Esophagus squamous epithelium (tissue), 5 donors: Measurements from ENCODE around the gene NGB. TPM values are rescaled to one million over a fixed set of nuclear protein-coding genes. Genes with fewer than 3 reads are reported as not detected.

Experiments used
- DNase-seq: peaks from one replicate; lab custom pipeline; 2025; lab: John Stamatoyannopoulos, UW
- H3K27ac ChIP-seq, 4 donors: fragments of 200-600 bp; sonication (generic); one replicate each; pipeline ENCODE4 v1.5.1; 2016 to 2019; ENCODE audit warnings: mild to moderate bottlenecking in 1 of 4
- H3K27me3 ChIP-seq, 4 donors: fragments of 200-600 bp; sonication (generic); 1 replicate in 3 of 4; 2 replicates in 1 of 4; pipeline versions ENCODE4 v1.5.1 to v1.6.0; 2017 to 2021; ENCODE audit warnings: antibody characterized with exemption in 1 of 4
- H3K36me3 ChIP-seq, 3 donors: fragments of 200-600 bp; sonication (generic); one replicate each; pipeline ENCODE4 v1.5.1; 2016 to 2019
- H3K4me1 ChIP-seq, 3 donors: fragments of 200-600 bp; sonication (generic); one replicate each; pipeline ENCODE4 v1.5.1; 2017 to 2019
- H3K4me3 ChIP-seq, 4 donors: fragments of 200-600 bp; sonication (generic); 1 replicate in 3 of 4; 2 replicates in 1 of 4; pipeline ENCODE4 v1.5.1; 2016 to 2019; ENCODE audit warnings: mild to moderate bottlenecking in 2 of 4, moderate library complexity in 1 of 4
- H3K9me3 ChIP-seq, 3 donors: fragments of 200-600 bp; sonication (generic); one replicate each; pipeline ENCODE4 v1.5.1; 2016 to 2019
- CTCF ChIP-seq, 6 experiments: fragments of 450-650 bp in 4 of 6; fragments of 200-600 bp in 2 of 6; sonication (generic) in 2 of 6; IDR thresholded peaks; one replicate each; pipeline ENCODE4 v1.5.1; 2016 to 2019; ENCODE audit warnings: antibody characterized with exemption in 6 of 6, mild to moderate bottlenecking in 4 of 6, moderate library complexity in 4 of 6
- POLR2A ChIP-seq, 4 donors: fragments of 450-650 bp; IDR thresholded peaks; one replicate each; pipeline ENCODE4 v1.6.1; 2017; ENCODE audit warnings: antibody characterized with exemption in 4 of 4, mild to moderate bottlenecking in 4 of 4, moderate library complexity in 3 of 4
- WGBS, 2 donors: methylation state at CpG; one replicate each; pipeline ENCODE4 v1.1.5; 2018; 5-methylcytosine and 5-hydroxymethylcytosine counted together
- intact Hi-C: fragments of 100-400 bp; cut with DNase I; formaldehyde crosslinking; loops from one replicate; pipeline ENCODE4 v1.15.0; 2022
- total RNA-seq, 4 donors: library from RNA; depleted of rRNA; stranded (reverse); fragments of >200 nt; gene quantifications; one replicate each; pipeline ENCODE4 v1.1.0, GENCODE V29; 2016
- donor health status: DM: yes; HTN: yes; CAD: no.

NGB gene
- total RNA-seq, 4 donors from 2014 or later, result not detected

- Histone ChIP-seq H3K36me3 (peaks cover 0 to 12% (median 0%) of the 10 kb centered on the region in 3 donors), H3K27ac (no peak overlapping the region), H3K27me3 (no peaks in the 10 kb centered on the region), H3K9me3 (no peaks in the 10 kb centered on the region), H3K4me1 (no peaks in the 10 kb centered on the region), H3K4me3 (no peak overlapping the region)
- intact Hi-C loops, result no loop called here
- no peak for TF ChIP-seq CTCF (IDR thresholded peaks at IDR 0.05)
- TF ChIP-seq POLR2A (IDR thresholded peaks at IDR 0.05), result no peak
- no peak for DNase-seq
- WGBS, 2 donors, result 77 to 88% methylated on average over 6 to 13 of the region's 15 CpGs
These were observed 30.6 kb downstream of the NGB start for GRCh38 chr14:77240336-77240915.

- no peak for DNase-seq
- Histone ChIP-seq H3K27me3 (no peaks in the 10 kb centered on the region), H3K36me3 (peaks cover 0 to 12% (median 0%) of the 10 kb centered on the region in 3 donors), H3K27ac (no peak overlapping the region), H3K4me1 (no peaks in the 10 kb centered on the region), H3K9me3 (no peaks in the 10 kb centered on the region), H3K4me3 (no peak overlapping the region)
- WGBS, 2 donors, result 84% methylated on average over 3 of the region's 16 CpGs; no CpG with 5 or more reads in 1 of the 2 donors
- intact Hi-C loops, result no loop called here
- TF ChIP-seq POLR2A (IDR thresholded peaks at IDR 0.05) (no peak), CTCF (IDR thresholded peaks at IDR 0.05) (no peak)
These were observed 31.6 kb downstream of the NGB start for GRCh38 chr14:77239412-77239811.

GRCh38 chr14:77238996-77239395 is 32.0 kb downstream of the NGB start:
- Histone ChIP-seq H3K9me3 (no peaks in the 10 kb centered on the region), H3K4me3 (no peak overlapping the region), H3K27ac (no peak overlapping the region), H3K36me3 (peaks cover 0 to 12% (median 0%) of the 10 kb centered on the region in 3 donors), H3K27me3 (no peaks in the 10 kb centered on the region), H3K4me1 (no peaks in the 10 kb centered on the region)
- no peak for DNase-seq
- no peak for TF ChIP-seq CTCF (IDR thresholded peaks at IDR 0.05)
- TF ChIP-seq POLR2A (IDR thresholded peaks at IDR 0.05), result no peak
- intact Hi-C loops, result no loop called here
- WGBS, 2 donors, result 50 to 53% methylated on average over 2 of the region's 4 CpGs

GRCh38 chr14:77238356-77238755 is 32.6 kb downstream of the NGB start:
- Histone ChIP-seq H3K4me3 (no peak overlapping the region), H3K27ac (no peak overlapping the region), H3K27me3 (no peaks in the 10 kb centered on the region), H3K36me3 (peaks cover 0 to 10% (median 0%) of the 10 kb centered on the region in 3 donors), H3K4me1 (no peaks in the 10 kb centered on the region), H3K9me3 (no peaks in the 10 kb centered on the region)
- 41 to 62% methylated on average over 2 of the region's 3 CpGs for WGBS, 2 donors
- DNase-seq, result no peak
- TF ChIP-seq POLR2A (IDR thresholded peaks at IDR 0.05) (no peak), CTCF (IDR thresholded peaks at IDR 0.05) (no peak)
- intact Hi-C loops, result no loop called here

GRCh38 chr14:77236814-77237213 is 34.2 kb downstream of the NGB start:
- no peak for DNase-seq
- 64 to 71% methylated on average over 5 to 7 of the region's 7 CpGs for WGBS, 2 donors
- no peaks in the 10 kb centered on the region for H3K27me3 ChIP-seq
- H3K4me3 ChIP-seq, result no peak overlapping the region
- no peaks in the 10 kb centered on the region for H3K4me1 ChIP-seq
- no peak overlapping the region for H3K27ac ChIP-seq
- TF ChIP-seq POLR2A (IDR thresholded peaks at IDR 0.05) (no peak), CTCF (IDR thresholded peaks at IDR 0.05) (no peak)
- H3K36me3 ChIP-seq, result no peaks in the 10 kb centered on the region
- intact Hi-C loops, result no loop called here
- H3K9me3 ChIP-seq, result no peaks in the 10 kb centered on the region
